GM23338 (cell line): ENCODE measurements around the gene KRTAP9-2.

Source experiments
- CTCF ChIP-seq, 2 experiments: fragments of 200-600 bp in 1 of 2; sonication (generic) in 1 of 2; conservative IDR thresholded peaks; 2 replicates each; pipeline versions ENCODE4 v1.5.1 to v1.6.1; 2016 to 2017; ENCODE audit warnings: antibody characterized with exemption in 2 of 2, low read depth in 2 of 2, mild to moderate bottlenecking in 2 of 2, moderate library complexity in 1 of 2
- EZH2 ChIP-seq: fragments of 200-600 bp; sonication (generic); IDR thresholded peaks from one replicate; pipeline ENCODE4 v1.8.0; 2017; ENCODE audit warnings: antibody characterized with exemption, mild to moderate bottlenecking, low read depth; ENCODE audit not compliant: unreplicated experiment
- EZH2phosphoT487 ChIP-seq: fragments of 200-600 bp; sonication (generic); IDR thresholded peaks from one replicate; pipeline ENCODE4 v1.8.1; 2018; ENCODE audit warnings: antibody characterized with exemption; ENCODE audit not compliant: unreplicated experiment
- POLR2AphosphoS5 ChIP-seq: IDR thresholded peaks from 2 replicates; pipeline ENCODE4 v1.6.1; 2016; ENCODE audit warnings: antibody characterized with exemption, low read depth
- REST ChIP-seq: IDR thresholded peaks from one replicate; pipeline ENCODE4 v1.6.1; 2018; ENCODE audit warnings: antibody characterized with exemption; ENCODE audit not compliant: unreplicated experiment
- ZNF114 ChIP-seq: fragments of 250-450 bp; sonication (Bioruptor Pico); IDR thresholded peaks from 2 replicates; pipeline ENCODE4 v1.5.0; 2020; ENCODE audit warnings: mild to moderate bottlenecking, moderate library complexity
- ZNF462 ChIP-seq: fragments of 250-450 bp; sonication (Bioruptor Pico); IDR thresholded peaks from 2 replicates; pipeline ENCODE4 v1.5.0; 2020; ENCODE audit warnings: mild to moderate bottlenecking, moderate library complexity

GRCh38 chr17:41267711-41268110 is 41.3 kb downstream of the KRTAP9-2 start:
- TF ChIP-seq CTCF (conservative IDR thresholded peaks at IDR 0.05; ENCODE audit: low read depth in 2 of 2), result no peak
- TF ChIP-seq ZNF114 (CRISPR knock-in tag), result no peak
- TF ChIP-seq EZH2phosphoT487, result no peak
- no peak for TF ChIP-seq EZH2
- no peak for TF ChIP-seq POLR2AphosphoS5
- no peak for TF ChIP-seq ZNF462 (CRISPR knock-in tag)
- TF ChIP-seq REST, result no peak
